ENCODE data around the gene HPSE.

Gene HPSE

DNA sequence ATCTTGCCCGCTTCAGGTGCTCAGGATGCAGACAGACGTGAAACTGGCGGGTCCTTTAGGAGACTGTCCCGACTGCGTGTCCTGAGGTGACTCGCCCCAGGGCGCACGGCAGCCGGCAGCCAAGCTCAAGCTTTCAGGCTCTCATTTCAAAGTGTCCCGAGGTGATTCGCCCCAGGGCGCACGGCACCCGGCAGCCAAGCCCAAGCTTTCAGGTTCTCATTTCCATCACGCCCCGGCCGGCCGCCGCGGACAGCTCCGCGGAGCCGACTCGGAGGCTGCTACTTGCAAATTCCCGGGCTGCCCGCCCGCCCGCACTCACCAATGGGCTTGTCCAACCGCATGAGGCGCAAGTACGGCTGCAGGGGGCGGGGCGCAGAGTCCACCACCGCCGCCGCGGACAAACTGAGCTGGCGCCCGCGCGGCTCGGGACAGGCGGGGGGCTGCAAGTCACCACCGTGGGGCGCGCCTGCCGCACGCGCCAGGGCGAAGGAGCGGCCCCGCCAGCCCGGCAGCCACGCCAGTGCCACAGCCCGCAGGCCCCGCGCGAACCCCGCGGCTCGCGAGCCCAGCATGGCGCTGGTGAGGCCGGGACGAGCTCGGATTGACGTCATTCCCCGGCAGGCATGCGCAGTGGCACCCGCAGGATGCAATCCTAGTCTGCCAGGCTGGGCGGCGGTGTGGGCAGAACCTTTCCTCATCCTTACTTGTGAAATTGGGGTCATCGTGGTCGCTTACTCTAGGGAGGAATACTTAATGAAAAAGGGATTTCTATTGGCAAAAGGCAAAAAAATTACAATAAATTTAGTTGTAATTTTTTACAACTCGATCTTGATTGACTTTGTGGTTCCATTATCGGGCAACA lies 50.2 kb downstream of the HPSE start, which contains the start of gene COQ2:
Gene COQ2 (minus strand): TSS at position 606 of the 862 bp plus-strand sequence. CDS start 34 bp downstream, at position 572.
- in situ Hi-C loops (cut with MboI; ENCODE audit: low sequenced_read_pairs), result loop anchor here (25.0 kb wide), 1 partner anchor 397 kb away; the partner anchor contains the start of gene SEC31A

DNA sequence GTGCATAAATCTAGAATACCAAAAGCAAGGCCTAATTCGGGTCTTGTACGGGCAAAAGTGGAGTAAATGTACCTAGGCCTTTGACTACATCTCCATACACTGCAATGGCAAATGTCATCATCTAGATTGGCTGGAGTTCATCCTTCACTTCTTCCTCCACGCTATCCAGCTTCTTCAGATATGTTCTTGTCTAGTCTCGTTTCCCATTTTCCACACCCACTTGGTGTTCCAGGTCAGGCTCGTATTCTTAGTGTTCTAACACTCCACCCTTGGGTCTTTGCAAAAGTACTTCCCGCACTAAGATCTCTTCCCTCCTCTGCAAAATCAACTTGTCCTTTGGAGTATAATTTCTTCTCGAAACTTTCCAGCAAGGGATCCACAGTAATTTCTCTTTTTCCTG lies 51.5 kb downstream of the HPSE start:
- in situ Hi-C loops (cut with MboI; ENCODE audit: low sequenced_read_pairs), result loop anchor here (25.0 kb wide), 1 partner anchor 396 kb away; the partner anchor contains the start of gene SEC31A

DNA sequence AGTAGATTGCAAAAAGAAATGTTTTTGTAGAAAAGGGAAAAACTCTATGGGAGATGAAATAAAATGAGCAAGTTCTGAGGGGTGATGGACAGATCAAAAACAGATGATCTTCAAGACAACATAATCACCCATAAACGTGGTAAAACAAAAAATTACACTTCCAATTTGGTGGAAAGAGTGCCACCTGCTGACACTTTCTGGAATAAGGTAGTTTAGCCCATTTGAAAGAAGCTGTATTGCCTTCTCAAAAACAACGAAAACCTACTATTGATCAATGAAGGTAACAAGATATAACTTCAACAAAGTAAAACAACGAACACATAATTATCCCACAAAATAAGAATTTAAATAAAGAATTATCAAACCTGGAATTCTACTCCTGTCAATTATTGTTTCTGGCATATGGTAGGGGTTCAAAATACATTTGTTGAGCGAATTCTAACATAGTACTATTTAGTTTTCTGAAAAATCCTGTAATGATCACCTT lies 52.6 kb downstream of the HPSE start:
- in situ Hi-C loops (cut with MboI; ENCODE audit: low sequenced_read_pairs), result loop anchor here (25.0 kb wide), 1 partner anchor 395 kb away; the partner anchor contains the start of gene SEC31A

DNA sequence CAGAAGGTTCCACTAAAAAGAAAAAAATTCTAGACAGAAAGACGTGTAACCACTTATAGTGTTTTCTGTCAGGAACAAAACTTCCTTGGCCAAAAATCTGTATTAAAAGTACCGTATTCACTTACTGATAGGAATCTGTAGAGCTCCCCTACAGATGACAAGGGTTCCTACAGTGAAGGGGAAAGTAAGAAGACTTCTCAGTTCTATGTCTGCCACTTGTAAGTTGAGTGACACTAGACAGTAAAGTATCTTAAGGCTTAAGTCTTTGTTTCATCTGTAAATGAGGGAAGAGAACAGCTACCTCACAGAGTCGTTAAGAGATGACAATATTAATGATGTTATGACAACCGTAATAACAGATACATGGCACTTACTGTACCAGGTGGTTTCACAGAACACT lies 53.3 kb downstream of the HPSE start:
- in situ Hi-C loops (cut with MboI; ENCODE audit: low sequenced_read_pairs), result loop anchor here (25.0 kb wide), 1 partner anchor 394 kb away; the partner anchor contains the start of gene SEC31A

DNA sequence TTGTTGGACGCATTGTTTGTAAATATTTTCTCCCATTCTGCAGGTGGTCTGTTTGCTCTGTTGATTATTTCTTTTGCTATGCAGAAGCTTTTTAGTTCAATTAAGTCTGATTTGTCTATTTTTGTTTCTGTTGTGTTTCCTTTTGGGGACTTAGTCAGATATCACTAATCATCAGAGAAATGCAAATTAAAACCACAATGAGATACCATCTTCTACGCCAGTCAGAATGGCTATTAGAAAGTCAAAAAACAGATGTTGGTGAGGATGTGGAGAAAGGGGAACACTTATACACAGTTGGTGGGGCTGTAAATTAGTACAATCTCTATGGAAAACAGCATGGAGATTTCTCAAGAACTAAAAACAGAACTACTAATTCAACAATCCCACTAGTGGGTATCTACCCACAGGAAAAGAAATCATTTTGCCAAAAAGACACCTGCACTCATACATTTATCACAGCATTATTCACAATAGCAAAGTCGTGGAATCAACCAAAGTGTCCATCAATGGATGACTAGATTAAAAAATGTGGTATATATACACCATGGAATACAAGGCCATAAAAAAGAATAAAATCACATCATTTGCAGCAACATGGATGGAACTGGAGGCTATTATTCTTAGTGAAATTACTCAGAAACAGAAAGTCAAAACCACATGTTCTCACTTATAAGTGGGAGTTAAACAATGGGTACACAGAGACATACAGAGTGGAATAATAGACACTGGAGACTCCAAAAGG lies 58.2 kb downstream of the HPSE start:
- in situ Hi-C loops (cut with MboI; ENCODE audit: low sequenced_read_pairs), result loop anchor here (25.0 kb wide), 1 partner anchor 389 kb away; the partner anchor contains the start of gene SEC31A

DNA sequence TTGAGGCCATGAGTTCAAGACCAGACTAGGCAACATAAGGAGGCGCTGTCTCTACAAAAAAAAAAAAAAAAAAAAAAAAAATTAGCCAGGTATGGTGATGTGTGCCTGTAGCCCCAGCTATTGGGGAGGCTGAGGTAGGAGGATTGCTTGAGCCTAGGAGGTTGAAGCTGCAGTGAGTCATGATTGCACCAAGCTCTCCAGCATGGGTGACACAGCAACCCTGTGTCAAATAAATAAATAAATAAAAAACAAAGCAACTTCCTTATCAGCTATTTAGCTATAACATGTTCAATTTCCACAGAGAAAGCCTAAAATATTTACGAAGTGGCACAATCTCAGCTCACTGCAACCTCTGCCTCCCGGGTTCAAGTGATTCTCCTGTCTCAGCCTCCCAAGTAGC lies 60.7 kb downstream of the HPSE start:
- in situ Hi-C loops (cut with MboI; ENCODE audit: low sequenced_read_pairs), result loop anchor here (25.0 kb wide), 1 partner anchor 162 kb away; the partner anchor contains the start of gene PLAC8

DNA sequence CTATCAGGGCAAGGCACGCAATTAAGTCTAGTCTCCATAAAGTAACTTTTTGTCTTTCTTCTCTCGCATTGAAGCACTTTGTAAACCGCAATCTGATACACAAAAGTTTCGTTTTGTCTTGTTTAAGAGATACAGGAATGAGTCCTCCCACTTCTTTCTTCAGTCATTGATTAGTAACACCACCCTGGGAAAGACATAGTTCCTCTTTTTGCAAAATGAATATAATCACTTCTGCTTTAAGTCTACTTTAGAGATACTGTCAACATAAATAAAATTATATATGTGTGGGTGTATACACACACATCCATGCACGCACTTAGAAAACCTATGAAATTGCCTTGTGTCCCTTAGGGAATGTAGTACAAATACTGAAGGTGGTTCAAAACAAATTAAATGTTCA lies 61.7 kb downstream of the HPSE start:
- in situ Hi-C loops (cut with MboI; ENCODE audit: low sequenced_read_pairs), result loop anchor here (25.0 kb wide), 1 partner anchor 161 kb away; the partner anchor contains the start of gene PLAC8

DNA sequence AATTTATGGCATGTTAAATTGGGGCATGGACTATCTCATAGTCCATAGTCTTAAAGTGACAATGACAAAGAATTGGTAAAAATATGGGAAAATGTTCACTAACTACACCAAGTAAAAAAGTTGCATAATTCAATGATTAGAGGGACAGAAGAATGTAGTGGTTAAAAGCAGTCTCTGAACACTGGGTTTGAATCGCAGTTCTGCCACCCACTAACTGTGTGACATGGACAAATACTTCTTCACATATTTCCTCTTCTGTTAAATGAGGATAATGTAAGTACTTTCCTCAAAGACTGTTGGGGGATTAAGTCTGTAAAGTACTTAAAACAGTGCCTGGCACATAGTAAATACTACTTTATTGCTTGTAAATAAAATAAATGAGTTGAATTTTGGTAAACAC lies 65.4 kb downstream of the HPSE start:
- in situ Hi-C loops (cut with MboI; ENCODE audit: low sequenced_read_pairs), result loop anchor here (25.0 kb wide), 1 partner anchor 157 kb away; the partner anchor contains the start of gene PLAC8

DNA sequence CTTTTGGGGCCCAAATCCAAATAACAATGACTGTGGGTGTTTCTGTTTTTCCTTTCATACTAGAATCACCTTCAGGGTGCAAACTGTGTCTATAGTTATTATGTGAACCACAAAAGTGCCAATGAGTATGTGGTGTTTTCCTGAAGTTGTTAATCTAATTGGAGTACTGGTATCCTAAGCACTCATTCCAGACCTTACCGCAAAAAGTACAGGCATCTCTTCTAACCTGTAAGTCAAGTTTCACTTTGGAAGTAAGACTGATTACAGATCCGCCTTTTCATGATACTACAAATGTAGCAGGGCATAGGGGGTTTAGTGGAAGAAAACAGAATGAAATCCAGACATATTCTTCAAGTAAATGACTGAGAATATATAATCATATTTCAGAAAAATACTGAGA lies 66.2 kb downstream of the HPSE start:
- in situ Hi-C loops (cut with MboI; ENCODE audit: low sequenced_read_pairs), result loop anchor here (25.0 kb wide), 1 partner anchor 156 kb away; the partner anchor contains the start of gene PLAC8

DNA sequence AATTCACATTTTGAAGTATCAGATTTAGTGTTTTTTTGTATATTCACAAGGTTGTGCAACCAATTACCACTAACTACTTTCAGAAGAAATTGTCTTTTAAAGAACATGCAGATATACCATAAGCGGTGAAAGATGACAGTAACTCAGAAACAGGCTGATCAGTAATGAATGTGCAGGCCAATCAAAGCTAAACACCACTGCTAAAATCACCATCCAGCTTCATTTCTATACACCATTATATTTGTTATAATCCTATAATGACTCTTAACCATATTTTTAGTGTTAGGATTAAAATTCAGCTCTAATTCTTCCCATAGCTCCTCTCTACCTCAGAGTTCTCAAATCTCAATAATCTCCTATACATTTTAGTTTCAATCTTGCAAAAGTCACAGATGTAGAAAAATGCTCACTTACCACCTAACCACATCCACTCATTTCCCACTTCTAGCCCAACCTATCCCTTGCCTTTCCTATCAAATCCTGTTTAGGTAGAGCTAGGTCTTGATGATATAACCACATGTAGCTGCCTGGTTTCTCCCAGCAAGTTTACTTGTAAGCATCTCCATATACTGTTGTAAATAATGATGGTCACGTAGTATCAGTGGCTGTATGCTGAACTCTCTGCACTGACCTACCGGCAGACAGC lies 66.7 kb downstream of the HPSE start:
- in situ Hi-C loops (cut with MboI; ENCODE audit: low sequenced_read_pairs), result loop anchor here (25.0 kb wide), 1 partner anchor 156 kb away; the partner anchor contains the start of gene PLAC8

DNA sequence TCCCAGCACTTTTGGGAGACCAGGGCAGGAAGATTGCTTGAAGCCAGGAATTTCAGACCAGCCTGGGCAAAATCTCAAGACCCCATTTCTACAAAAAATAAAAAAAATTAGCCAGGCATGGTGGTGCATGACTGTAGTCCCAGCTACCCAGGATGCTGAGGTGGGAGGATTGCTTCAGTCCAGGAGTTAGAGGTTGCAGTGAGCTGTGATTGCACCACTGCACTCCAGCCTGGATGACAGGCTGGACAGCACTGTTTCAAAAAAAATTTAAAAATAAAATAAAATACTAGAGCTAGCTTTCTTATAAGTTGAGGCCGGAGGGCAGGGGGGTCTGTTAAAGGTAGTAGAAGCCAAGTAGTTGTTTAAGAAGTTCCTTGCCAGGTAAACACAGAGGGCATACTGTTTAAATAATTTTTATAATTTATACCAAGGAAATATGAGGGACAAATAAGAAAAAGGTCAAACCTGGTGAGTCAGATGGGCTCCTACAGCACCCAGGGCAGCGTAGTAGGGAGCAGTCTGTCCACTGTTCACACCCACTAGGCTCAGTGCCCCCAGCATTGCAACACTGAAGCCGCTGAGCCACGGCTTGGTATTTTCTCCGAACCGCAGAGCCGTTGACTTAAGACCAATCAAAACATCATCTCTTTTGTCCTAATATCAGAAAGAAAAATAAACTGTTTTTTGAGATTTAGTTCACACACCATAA lies 67.4 kb downstream of the HPSE start:
- in situ Hi-C loops (cut with MboI; ENCODE audit: low sequenced_read_pairs), result loop anchor here (25.0 kb wide), 1 partner anchor 155 kb away; the partner anchor contains the start of gene PLAC8

DNA sequence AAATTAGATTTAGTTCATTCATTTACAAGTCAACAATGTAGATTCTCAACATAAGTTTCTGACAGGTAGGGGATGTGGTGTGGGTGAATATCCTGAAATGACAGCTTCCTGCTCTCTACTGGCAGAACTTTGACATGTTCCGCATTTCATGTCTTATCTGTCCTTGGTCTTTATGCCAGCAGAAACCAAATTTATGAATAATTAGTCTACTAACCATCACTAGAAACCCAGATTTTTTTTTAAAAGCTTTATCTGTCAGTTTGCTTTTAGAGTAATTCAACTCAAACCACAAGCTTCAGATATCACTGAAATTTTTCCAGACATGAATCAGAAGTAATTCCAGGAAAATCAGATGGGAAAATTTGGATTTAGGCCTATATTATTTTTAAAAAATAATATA lies 68.0 kb downstream of the HPSE start:
- in situ Hi-C loops (cut with MboI; ENCODE audit: low sequenced_read_pairs), result loop anchor here (25.0 kb wide), 1 partner anchor 154 kb away; the partner anchor contains the start of gene PLAC8

DNA sequence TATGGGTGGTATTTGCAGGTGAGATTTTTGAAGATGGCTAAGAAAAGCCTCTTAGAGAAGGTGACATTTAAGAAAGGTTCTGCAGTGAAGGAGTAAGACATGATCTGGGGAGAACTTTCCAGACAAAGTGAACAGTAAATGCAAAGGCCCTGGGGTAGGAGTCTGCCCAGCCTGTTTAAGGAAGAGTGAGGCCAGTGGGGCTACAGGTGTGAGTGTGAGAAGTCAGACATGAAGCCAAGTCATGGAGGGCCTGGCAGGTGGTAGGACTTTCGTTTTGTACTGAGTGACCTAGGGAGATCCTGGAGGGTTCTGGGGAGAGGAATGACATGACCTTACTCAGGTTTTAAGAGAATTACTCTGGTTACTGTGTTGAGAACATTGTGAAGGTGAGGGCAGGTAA lies 71.5 kb downstream of the HPSE start:
- in situ Hi-C loops (cut with MboI; ENCODE audit: low sequenced_read_pairs), result loop anchor here (25.0 kb wide), 1 partner anchor 151 kb away; the partner anchor contains the start of gene PLAC8

DNA sequence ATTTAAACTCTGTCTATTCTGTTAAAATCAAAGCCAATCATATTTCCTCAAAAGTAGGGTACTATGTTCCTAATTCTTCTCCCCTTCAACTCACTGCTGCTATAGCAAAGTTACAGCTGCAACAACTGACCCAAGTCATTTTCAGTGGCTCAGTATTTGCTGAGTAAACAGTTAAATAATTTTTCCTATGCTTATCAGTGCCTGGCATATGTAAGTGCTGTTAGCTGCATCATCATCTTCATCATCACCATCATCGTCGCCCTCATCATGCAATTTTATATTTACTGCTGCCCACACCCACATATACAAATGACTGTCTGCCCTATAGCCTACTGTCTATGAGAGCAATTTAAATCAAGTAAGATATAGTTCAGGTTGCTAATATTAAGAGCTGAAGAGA lies 72.0 kb downstream of the HPSE start:
- in situ Hi-C loops (cut with MboI; ENCODE audit: low sequenced_read_pairs), result loop anchor here (25.0 kb wide), 1 partner anchor 150 kb away; the partner anchor contains the start of gene PLAC8

DNA sequence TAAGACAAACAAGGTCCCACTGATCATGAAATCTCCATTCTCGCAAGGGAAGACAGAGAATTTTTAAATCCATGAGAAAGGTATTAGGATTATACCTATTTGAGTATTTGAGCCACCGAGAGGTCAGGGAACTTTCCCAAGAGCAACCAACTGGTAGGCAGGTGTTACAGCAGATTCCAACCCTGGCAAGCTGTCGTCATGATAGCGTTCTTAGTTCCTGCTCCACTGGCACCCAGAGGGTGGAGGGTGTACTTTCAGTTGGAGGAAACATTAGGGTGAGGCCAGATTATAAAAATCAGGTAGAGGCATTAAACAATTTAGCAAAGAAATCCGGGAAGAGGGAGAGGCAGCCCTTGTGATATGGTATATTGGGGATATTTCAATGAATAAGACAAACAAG lies 73.3 kb downstream of the HPSE start:
- in situ Hi-C loops (cut with MboI; ENCODE audit: low sequenced_read_pairs), result loop anchor here (25.0 kb wide), 1 partner anchor 149 kb away; the partner anchor contains the start of gene PLAC8

DNA sequence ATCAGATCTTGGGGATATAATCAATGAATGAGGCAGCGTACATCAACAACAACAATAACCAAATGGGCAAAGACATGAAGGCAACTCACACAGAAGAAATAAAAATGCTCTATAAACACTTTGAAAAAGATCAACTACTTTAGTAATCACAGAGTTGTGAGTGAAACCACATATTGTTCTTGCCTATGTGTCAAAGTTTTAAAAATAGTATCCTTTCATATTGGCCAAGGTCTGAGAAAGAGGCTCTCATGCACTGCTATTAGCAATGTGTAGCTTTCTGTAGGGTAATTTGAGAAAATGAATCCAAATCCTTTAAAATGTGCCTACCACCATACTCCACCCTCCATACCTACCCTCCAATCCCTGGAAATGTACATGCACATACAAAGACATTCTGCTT lies 75.1 kb downstream of the HPSE start:
- in situ Hi-C loops (cut with MboI; ENCODE audit: low sequenced_read_pairs), result loop anchor here (25.0 kb wide), 1 partner anchor 147 kb away; the partner anchor contains the start of gene PLAC8

DNA sequence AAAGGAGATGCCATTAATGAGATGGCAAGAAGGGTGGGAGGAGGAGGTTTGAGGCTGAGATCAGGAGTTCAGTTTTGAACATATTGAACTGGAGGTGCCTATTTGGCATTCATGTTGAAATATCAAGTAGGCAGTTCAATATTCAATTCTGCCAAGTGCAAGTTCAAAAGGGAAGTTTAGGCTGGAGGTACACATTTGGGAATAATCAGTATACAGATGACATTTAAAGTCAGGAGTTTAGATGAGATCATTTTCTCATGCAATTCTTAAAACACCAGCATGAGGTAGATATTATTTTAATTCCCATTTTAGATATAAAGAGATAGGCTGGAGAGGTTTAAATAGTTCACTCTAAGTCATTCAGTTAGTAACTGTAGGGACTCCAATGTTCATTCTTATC lies 76.2 kb downstream of the HPSE start:
- in situ Hi-C loops (cut with MboI; ENCODE audit: low sequenced_read_pairs), result loop anchor here (25.0 kb wide), 1 partner anchor 146 kb away; the partner anchor contains the start of gene PLAC8

DNA sequence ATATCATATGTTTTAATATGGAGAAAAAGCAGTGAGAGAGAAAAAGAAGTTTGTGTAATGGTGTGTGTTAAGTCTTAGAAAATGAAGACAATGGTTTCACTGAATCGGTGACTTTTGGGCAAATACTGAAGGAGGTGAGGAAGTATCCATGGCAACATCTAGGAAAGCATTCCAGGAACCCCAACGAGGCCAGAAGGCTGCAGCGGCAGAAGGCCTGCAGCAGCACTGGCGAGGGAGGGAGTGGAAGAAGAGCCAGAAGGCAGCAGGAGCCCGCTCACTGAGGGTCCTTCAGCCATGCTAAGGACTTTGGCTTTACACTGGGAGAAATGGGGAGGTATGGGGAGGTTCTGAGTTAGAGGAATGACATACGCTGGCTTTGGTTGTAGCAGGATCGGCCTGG lies 76.8 kb downstream of the HPSE start:
- in situ Hi-C loops (cut with MboI; ENCODE audit: low sequenced_read_pairs), result loop anchor here (25.0 kb wide), 1 partner anchor 146 kb away; the partner anchor contains the start of gene PLAC8

DNA sequence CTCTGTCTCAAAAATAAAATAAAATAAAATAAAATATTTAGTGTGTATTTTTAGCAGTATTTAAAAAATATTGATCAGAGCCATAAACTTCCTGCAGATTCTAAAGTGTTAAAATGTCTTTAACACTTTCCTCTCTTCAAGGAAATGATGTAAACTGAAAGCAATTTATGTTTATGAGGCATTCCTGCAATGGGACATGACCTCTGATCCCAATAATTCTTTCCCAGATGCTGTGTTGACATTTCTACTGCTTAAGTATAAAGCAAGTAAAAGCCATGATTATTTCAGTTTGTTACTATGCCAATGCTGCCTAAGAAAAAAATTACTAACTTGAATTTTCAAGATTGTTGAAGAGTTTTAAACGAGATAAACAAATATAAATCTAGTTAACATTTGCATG lies 79.1 kb downstream of the HPSE start:
- in situ Hi-C loops (cut with MboI; ENCODE audit: low sequenced_read_pairs), result loop anchor here (25.0 kb wide), 1 partner anchor 143 kb away; the partner anchor contains the start of gene PLAC8
